Kasumi-1 (cell line): ENCODE data around the gene EFNB3.

Source experiments
- DNase-seq, 2 experiments: peaks; one replicate each; lab custom pipeline; 2025; lab: John Stamatoyannopoulos, UW

EFNB3 gene

DNA sequence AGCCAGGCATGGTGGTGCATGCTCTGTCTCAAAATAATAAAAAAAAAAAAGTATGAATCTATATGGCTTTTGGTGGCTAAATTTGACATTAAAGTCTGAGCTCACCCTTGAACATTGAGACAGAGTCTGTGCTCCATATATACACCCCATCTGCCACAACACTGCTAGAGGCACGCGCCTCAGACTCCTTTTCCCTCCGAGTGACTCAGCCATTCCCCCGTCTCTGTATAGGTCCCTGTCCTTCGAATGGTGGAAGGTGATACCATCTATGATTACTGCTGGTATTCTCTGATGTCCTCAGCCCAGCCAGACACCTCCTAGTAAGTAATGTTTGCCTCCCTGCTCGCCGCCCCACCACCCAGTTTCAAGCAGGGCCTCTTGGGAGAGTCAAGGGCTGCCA, 4.5 kb upstream of the EFNB3 start:
- no peak for DNase-seq

DNA sequence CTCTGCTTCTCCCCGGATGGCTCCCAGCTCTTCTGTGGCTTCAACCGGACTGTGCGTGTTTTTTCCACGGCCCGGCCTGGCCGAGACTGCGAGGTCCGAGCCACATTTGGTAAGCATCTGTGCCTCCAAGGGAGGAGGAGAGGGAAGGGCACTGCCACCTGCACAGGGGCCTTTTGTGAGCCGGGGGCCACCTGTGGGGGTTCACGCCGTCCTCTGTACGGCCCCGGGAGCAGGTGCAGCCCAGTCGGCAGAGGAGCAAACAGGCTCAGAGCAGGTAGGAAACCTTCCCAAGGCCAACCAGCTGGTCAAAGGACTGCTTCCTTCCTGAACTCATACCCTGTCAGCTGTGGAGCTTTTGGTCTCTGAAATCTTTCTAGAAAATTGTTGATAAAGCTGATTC, 3.3 kb upstream of the EFNB3 start:
- DNase-seq: no peak

DNA sequence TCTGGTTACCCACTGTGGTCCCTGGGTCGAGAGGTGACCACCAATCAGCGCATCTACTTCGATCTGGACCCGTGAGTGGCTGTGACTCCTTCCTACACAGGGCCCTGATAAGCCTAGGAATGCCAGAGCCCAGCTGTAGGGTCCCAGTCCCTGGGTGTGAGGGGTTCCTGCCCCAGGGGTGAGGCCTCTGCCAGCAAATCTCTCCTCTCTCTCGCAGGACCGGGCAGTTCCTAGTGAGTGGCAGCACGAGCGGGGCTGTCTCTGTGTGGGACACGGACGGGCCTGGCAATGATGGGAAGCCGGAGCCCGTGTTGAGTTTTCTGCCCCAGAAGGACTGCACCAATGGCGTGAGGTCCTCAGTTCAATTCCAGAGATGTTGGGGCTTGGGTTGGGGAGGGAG, 2.2 kb upstream of the EFNB3 start:
- DNase-seq: no peak

DNA sequence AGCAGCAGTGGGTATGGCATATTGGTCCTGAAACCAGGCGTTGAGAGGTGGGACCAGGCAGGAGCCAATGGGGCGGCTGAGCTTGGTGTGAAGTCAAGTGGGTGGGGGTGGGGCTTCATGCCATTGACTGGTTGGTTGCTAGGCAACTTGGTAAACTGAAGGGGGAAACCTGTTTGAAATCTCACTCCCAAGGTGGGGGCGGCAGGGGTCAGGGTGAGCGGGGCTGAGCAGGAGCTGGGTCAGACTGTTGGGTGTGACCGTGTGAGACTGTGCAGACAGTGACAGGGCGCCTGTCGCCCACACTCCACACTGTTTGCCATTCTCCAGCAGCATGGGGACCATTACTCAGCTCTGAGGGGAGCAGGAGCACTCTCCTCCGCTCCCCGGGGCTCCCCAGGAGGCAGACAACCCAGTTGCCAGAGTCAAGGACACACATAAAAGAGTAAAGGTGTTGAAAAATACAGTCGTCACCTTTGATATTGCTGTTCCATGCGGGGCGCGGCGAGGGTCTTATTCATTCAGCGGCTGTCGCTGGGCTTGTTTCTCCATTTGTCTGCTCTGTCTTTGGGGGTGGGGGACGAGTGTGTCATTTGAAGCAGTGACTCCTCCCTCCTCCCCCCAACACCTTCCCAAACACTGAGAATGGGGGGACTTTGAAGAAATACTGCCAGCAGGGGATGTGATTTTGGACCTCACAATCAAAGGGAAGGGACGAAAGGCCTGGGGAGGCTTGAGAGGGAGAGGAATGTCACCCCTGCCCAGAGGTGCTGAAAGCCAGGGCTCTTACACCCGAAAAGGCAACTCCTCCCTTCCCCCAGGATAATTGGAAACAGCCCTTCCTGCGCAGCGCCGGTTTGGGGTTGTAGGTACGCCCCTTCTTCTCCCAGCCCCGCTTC, 1.2 kb upstream of the EFNB3 start:
- DNase-seq: no peak

DNA sequence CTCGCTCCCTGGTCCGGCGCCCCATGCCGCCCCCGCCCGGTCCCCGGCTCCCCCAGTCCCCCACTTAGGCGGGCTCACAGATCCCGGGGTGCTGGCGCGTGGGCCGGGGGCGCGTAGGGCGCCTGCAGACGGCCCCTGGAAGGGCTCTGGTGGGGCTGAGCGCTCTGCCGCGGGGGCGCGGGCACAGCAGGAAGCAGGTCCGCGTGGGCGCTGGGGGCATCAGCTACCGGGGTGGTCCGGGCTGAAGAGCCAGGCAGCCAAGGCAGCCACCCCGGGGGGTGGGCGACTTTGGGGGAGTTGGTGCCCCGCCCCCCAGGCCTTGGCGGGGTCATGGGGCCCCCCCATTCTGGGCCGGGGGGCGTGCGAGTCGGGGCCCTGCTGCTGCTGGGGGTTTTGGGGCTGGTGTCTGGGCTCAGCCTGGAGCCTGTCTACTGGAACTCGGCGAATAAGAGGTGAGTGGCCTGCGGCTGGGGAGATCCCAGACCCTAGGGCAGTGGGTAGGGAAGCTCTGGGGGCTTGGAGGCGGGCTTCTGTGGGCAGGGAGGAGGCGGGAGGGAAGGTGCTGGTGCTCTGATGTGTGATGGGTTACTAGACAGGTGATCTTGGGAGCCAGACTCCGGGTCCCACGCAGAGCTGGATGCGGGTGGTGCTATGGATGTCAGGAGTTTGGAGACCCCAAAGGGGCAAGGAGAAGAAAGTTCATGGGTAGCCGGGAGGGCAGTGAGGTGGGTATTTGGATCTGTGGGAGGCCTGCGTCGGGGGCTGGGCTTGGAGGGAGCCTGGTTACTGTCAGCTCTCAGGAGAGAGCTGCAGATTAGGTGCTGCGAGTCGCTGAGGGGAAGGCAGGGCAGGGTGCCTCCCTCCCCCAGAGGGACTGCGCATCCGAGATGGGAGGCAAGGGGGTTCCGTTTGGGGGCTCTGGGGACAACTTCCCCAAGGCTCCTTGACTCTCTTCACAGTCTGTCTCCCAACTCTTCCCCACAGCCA, 560 bp downstream of the EFNB3 start:
- no peak for DNase-seq

DNA sequence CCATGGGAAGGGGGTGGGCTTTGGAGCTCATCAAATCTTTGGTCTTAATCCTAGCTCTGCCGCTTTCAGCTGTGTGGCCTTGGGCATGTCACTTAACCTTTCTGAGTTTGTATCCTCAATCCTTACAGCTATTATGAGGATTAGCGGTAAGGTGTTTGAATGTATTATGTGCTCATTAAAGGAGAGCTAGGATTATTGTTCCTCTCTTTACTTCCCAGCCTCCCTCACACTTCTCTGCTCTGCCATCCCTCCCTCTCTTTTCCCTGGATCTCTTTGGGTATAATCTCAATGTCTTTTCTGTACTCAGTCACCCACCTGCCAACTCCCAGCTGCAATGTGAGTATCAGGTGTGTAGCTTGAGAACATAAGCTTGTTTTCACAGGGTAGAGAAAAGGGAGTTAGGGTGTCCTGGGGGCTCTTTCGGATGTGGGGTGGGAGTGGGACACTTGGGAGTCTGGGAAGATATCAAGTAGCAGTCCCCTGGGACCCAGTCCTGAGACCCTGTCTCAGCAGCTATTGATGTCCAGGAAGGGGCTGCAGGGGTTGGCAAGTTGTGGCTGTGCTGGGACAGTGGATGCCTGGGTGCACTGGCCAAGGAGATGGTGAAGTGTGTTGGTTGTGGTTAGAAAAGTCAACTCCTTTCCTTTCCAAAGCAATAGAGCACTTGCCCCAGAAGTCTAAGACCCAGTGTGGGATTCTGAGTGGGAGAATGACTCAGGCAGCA, 1.8 kb downstream of the EFNB3 start:
- DNase-seq: no peak

DNA sequence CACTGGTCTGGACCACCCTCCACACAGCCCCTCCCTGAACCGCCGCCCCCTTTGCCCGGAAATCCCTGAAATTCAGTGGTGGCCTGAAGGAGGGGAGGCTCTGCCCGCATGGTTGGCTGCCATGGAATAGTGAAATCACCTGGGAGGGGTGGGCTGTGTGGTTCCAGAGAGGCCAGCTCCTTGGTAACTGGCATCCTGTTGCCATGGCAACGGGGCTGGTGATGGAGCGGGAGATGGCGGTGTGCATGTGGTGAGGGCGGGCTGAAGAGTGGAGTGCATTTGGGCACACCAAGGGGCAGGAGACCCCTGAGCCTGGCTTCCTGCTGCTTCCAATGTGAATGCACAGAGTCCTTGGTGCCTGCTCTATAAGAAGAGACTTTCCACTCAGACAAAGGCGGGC, 2.4 kb downstream of the EFNB3 start:
- no peak for DNase-seq

DNA sequence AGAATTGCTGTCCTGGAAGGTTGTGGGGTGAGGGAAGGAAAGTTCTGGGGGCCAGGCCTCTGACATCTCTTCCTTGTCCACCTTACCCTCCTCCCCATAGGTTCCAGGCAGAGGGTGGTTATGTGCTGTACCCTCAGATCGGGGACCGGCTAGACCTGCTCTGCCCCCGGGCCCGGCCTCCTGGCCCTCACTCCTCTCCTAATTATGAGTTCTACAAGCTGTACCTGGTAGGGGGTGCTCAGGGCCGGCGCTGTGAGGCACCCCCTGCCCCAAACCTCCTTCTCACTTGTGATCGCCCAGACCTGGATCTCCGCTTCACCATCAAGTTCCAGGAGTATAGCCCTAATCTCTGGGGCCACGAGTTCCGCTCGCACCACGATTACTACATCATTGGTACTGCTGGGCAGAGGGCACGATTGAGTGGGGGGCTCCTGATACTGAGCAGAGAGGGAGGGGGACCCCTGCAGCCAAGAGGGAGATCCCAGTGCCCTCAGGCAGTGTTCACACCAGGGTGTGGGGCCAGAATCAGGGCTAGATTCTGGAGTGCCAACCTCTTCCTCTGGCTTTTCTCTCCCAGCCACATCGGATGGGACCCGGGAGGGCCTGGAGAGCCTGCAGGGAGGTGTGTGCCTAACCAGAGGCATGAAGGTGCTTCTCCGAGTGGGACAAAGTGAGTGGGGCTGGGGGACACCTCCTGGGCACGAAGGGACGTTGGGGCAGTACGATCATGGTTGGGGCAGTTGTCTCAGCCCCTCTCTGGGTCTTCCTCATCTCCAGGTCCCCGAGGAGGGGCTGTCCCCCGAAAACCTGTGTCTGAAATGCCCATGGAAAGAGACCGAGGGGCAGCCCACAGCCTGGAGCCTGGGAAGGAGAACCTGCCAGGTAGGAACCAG, 3.1 kb downstream of the EFNB3 start:
- DNase-seq: no peak

DNA sequence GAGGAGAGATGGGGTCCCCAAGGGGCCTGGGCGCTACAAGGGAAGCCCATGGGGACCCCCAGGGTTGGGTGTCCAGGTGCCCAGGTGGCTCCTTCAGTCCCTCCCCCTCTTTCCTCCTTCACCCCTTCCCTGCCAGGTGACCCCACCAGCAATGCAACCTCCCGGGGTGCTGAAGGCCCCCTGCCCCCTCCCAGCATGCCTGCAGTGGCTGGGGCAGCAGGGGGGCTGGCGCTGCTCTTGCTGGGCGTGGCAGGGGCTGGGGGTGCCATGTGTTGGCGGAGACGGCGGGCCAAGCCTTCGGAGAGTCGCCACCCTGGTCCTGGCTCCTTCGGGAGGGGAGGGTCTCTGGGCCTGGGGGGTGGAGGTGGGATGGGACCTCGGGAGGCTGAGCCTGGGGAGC, 4.0 kb downstream of the EFNB3 start:
- DNase-seq: no peak

DNA sequence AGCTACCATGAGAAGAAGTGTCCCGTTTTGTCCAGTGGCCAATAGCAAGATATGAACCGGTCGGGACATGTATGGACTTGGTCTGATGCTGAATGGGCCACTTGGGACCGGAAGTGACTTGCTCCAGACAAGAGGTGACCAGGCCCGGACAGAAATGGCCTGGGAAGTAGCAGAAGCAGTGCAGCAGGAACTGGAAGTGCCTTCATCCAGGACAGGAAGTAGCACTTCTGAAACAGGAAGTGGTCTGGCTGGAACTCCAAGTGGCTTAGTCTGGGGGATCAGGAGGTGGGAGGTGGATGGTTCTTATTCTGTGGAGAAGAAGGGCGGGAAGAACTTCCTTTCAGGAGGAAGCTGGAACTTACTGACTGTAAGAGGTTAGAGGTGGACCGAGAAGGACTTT, 5.3 kb downstream of the EFNB3 start:
- no peak for DNase-seq

DNA sequence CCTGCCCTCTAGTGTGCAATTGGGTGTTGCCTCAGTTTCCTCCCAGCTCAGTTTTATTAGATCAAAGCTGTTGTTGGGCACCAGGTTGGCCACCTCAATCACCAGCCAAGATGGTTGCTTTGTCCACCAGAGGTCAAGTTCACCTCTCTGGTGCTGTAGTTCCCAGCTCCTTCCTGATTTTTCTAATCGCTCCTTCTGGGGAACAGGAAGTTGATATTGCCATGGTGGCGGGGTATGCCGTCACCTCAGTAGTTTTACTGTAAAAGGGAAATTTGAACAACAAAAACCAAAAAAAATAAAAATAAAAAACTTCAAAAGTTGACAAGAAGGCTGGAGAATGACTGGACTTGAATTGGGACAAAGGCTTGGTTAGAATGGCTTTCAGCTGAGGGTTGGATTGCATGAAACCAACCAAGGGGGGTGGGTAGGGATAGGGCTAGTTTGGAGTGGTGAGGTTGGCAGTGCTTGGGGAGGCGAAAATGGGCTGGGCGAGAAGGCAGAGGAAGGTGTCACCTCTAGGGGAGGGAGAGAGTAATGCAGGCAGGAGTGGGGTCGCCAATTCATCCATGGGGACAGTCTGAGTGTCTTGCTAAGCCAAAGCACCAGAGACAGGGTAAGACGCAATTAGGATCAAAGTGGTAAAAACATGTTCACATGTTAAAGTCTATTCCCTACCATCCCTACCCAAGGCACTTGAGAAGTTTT, 6.2 kb downstream of the EFNB3 start:
- DNase-seq: peak in 1 of 2 experiments; percentile 4

DNA sequence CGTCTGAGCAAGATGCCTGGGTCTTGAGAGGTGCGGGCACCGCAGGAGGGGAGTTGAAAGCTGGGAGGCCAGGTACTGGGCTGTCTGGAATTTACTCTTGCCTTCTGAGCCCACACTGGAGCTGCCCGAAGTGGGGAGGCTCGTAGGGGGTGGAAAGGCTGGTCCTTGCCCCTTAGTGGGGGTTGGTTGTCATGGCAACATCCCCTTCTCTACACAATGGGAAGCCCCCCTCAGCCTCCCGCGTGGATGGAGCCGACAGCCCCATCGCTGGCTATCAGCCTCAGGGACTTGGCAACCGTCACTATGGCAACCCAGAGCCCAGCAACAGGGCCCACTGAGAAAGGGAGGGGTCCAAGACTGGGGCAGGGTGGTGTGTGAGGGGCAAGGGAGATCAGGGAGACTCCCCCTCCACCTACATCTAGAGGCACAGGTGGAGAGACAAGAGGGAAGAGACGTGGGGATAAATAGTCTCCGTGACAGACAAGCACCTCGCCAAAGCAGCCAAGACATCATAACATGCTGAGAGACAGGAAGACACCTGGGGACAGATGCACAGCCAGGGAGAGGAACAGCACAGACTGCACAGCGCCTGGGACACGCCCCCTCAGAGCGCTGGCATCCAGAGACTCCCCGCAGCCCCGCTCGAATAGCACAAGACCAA, 7.2 kb downstream of the EFNB3 start:
- no peak for DNase-seq

DNA sequence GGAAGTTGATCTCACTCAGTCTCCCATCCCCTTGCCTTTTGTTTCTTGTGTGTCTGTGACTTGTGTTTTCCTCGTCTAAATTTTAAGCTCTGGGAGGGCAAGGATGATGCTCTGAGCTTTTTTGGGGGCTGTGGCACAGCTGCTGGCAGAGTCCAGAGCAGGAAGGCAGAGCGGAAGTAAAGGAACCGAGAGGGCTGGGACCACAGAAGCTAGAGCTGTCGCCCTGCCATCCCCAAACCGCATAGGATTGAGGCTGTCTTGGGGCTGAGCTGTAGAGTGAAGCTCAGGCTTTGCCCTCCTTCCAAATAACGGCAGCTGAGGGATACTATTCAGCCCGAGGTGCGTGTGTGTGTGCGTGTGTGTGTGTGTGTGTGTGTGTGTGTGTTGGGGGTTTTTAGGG, 8.8 kb downstream of the EFNB3 start:
- peak; percentile 40 to 52 for DNase-seq

DNA sequence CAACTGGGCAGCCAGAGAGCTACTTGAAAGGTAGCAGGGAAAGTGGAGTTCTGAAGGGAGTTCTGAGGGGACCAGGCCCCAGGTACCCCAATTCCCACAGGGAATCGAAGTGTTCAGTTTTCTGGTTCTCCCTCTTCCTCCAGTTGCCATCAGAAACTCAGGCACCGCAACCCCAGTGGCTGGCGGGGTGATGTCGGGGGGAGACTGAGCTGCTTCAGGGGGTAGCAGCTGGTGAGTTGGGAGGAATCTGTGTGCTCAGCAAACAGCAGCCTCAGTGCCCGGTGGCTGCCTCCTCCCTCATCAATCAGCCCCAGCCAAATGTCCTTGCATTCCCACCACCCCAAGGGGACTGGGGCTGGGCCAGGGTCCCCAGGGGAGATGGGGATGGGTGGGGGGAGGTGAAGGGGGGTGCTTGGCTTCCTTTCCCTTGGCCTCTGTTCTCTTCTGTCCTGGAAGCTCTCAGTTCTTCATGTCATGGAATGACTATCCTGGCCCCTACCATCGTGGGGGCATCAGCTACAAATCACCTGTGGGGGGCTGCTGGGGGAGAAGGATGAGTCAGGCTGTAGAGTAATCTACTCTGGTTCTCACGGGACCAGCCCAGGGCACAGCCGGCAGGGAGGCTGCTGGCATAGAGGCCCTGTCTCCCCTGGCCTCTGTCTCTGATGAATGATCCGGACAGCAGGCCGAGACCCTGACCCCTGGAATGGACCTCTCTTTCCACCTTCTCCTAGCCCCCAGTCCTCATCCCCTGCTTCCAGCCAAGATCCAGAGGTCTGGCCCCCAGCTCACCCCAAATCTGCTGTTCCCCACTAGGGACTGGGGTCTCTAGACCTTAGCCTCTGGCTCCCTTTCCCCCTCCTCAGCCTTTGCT, 10.0 kb downstream of the EFNB3 start:
- DNase-seq: no peak

DNA sequence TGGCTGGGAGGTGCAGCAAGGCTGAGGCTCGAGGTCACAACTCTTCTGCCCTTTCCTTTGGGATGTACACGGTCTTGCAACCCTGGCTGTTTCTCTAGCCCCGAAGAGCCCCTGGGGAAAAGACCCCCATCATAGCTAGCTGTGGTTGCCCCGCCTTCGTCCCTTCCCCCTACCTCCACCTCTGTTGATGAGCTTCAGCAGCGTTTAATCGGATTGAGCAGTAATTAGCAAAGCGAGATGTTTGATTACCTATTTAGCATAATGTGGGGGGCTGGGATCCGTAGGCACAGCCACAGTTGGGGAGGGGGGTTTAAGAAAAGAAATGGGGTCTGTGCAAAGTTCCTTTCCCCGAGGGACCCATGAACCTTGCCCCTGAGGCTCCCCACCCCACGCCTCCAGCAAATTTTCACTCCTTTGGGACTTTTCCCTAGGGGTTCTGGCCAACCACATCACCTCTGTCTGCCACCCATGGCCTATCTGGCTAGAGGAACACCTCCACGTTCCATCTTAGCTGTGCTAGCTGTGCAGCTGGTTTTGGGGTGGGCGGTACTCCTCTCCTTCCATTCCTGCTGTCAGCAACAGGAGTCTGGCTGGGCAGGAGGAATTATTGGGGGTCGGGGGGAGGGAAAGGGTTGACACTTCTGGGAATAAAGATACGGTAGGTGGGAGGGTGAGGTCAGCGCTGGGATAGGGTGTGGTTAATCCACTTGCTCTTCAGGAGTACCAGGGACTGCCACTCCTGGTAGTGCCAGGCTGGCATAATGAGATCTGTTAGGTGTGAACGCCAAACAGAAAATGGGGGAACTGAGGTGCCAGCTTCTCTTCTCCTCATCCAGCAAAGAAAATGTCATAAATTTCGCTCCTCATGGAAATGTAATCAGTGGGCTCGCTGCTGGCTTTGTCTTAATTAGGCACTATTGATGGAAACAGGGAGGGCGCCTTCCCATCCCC, 11.2 kb downstream of the EFNB3 start:
- no peak for DNase-seq

DNA sequence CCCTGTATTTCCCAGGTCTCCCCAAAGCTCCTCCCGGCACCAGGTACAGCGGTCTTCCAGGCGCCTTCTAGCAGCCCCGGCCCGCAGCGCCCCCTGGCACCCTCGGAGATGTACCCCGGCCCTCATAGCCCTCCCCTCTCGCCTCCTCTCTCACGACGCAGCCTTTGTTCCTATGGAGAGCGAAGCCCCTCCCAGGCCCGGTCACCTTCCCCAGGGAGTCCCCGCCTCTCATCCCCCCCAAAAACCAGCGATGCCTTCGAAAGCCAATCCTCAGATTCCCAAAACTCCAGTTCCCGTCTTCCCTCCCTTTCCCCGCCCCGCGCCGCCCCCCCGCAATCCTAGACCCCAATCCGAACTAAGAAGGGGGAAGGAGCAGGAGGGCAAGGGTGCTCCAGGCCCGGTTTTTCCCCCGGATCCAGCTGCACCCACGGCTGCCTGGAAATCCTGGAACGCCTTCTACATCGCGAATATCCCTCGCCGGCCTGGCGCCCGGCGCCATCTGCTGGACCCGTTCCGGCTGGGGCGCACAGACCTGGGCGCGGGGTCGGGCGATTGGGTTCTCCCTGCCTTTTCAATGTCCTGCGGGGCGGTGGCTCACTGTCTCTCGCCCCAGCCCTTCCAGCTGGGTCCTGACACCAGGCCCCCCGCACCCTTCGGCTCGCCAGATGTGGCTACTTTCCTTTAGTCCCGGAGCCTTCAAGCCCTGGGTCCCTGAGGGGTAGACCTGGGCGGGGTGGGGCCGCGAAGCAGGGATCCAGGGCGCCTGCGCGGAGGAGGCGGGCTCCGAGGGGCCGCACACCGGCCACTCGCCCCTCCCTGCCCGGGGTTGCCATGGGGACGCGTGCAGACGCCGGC, 12.1 kb downstream of the EFNB3 start, which contains the start of gene DNAH2:
TSS of gene DNAH2 (plus strand) at position 844 of the 855 bp plus-strand sequence. CDS start 1,991 bp downstream, outside the sequence.
- DNase-seq: peak; percentile 10 to 27
